Measurements from ENCODE around the gene MATK.

Gene MATK

DNA sequence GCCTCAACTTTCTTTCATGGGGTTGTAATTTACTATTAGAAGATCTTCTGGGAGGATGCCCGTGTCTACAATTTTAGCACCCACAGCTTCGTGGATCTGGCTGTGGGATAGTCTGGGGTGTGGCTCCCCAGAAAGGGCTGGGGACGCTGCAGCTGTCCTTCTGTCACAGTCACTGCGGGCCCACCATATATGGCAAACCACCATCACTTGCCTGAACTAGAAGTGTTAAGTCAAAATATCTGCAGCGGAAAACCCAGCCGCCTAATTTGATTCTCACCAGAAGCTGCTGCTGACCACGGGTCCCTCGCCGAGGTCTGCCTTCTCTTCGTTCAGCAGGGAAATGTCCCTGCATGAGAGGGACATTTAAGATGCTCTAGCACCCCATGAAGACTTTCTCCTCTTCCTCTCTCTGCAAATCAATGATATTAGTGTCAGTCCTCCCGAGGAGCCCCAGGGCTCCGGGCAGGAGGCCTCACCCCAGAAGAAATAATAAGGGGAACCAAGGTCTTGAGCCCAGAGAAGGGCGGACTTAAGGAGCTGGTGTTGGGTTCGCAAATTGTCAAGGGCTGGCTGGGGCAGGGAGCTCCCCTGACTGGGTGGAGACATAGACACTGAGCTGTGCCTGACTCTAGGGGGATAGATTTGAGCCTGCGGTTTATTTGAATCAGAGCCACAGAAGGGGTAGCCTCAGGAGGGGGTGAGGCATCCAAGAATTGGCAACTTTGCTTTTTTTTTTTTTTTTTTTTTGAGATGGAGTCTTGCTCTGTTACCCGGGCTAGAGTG is 3.0 kb upstream of the MATK start:
- Histone ChIP-seq H3K9ac (ENCODE audit: low read length in 2 of 2) (no peak overlapping the region), H3K27me3 (ENCODE audit: control insufficient read depth in 1 of 2, insufficient read depth in 2 of 2, low read length in 2 of 2) (peaks cover 14 to 17% of the 10 kb centered on the region in 2 donors), H3K36me3 (ENCODE audit: control insufficient read depth in 2 of 2, insufficient read depth in 2 of 2, low read length in 2 of 2) (no peaks in the 10 kb centered on the region), H3K4me3 (ENCODE audit: low read length in 2 of 2) (no peak overlapping the region), H3K4me1 (ENCODE audit: control insufficient read depth, insufficient read depth, low read length) (no peaks in the 10 kb centered on the region), H3K27ac (ENCODE audit: low read length) (no peak overlapping the region), H3K9me3 (ENCODE audit: control insufficient read depth in 2 of 2, low read length in 2 of 2) (peaks cover 0 to 5% of the 10 kb centered on the region in 2 donors)

DNA sequence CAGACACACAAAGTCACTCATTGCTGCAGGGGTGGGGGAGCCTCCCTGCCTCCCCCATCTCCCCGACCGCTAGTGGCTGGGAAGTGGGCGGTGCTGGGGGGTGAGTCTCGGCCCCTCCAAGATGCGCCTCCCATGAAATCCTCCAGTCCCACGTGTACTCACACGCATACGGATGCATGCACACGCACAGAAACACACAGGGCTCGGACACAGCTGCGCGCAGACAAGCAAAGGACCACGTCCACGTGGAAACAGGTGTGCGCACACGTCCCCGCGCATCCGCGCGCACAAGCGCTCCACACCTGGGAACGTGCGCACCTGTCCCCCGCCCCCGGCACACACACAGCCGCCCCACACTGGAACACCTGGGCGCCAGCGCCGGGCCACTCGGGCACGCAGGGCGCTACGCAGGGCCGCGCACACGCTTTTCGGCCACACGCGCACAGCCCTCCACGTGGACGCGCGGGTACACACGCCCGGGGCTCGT is 687 bp downstream of the MATK start:
- no peaks in the 10 kb centered on the region for H3K4me1 ChIP-seq (ENCODE audit: control insufficient read depth, insufficient read depth, low read length)
- H3K36me3 ChIP-seq (ENCODE audit: control insufficient read depth in 2 of 2, insufficient read depth in 2 of 2, low read length in 2 of 2) = no peaks in the 10 kb centered on the region
- H3K4me3 ChIP-seq (ENCODE audit: low read length in 2 of 2) = peak overlapping the region in 1 of 2 donors; percentile 22
- no peak overlapping the region for H3K9ac ChIP-seq (ENCODE audit: low read length in 2 of 2)
- no peak overlapping the region for H3K27ac ChIP-seq (ENCODE audit: low read length)
- peaks cover 17 to 26% of the 10 kb centered on the region in 2 donors for H3K27me3 ChIP-seq (ENCODE audit: control insufficient read depth in 1 of 2, insufficient read depth in 2 of 2, low read length in 2 of 2)
- peaks cover 11 to 19% of the 10 kb centered on the region in 2 donors for H3K9me3 ChIP-seq (ENCODE audit: control insufficient read depth in 2 of 2, low read length in 2 of 2)

DNA sequence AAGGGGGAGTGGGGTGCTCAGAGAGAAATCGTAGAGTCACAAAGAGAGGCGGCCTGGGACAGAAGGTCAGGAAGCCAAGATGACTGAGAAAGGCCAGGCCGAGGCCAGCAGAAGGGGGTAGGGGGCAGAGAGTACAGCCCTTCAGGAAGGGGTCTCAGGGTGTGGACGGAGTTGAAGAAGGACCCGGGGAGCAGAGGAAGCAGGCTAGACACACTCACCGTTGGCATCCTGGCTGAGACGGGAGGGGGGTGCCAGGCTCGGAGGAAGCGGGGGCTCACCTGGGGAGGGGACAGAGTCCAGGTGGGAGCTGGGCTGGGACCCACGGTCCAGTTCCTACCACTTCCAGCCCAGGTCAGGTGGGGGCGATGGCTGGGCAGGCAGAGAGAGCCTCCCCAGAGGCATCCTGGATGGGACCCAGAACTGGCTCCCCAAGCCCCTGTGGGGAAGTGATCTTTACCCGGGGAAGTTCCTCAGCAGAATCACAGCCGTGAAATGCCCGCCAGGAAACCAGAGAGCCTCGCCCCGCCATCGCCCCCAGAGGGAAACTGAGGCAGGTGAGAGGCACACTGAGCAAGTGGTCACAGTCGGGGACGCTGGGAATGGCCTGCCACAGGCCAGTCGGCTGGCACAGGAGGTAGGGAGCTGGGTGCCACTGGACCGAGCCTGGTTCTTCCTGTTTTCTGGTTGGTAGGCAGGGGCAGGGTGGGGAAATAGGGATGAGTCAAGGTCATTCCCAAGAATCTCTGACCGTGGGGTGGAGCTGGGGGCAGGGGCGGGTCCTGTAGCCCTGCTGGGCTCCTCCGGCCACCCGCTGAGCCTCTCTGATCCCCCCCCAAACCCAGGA is 1.4 kb downstream of the MATK start:
- Histone ChIP-seq H3K4me3 (ENCODE audit: low read length in 2 of 2) (no peak overlapping the region), H3K27me3 (ENCODE audit: control insufficient read depth in 1 of 2, insufficient read depth in 2 of 2, low read length in 2 of 2) (peaks cover 14 to 26% of the 10 kb centered on the region in 2 donors), H3K9ac (ENCODE audit: low read length in 2 of 2) (no peak overlapping the region)

DNA sequence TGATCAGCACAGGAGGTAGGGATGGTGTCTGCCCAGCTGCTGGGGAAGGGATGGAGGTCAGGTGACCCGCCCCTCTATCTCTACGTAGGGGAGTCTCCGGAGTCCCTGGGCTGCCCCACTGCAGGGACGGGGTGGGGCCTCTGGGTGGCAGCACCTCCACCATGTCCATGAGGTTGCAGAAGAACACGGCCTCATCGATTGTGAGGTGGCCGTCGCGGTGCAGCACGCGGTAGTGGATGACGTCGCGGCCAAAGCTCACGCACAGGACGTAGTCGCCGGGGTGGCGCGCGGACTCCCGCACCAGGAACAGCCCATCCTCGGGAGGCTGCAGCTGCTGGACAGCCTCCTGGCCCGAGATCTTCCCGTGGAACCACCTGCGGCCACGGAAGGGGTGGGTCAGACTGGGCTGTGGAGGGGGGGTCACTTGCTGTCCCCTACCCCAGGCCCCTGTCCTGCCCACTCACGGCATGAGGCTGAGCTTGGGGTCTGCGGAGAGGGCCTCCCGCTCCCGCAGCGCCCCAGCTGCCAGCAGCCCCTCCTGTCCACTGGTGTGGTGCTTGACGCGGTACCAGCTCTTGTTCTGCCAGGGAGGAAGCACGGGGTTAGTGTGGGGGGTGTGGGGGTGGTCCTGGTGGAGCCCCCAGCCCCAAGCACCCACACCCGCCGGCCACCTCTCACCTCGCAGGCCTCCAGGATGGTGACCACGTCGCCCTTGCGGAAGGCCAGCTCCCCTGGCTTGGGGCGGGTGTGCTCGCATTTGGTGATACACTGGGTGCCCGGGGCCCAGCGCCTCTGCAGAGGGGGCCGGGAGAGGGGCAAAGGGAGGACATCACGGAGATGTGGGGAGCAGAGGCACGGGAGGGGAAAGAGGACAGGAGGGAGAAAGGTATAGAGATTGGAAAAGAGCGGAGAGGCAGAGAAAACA is 2.3 kb downstream of the MATK start:
- no peaks in the 10 kb centered on the region for H3K36me3 ChIP-seq (ENCODE audit: control insufficient read depth in 2 of 2, insufficient read depth in 2 of 2, low read length in 2 of 2)
- peaks cover 14 to 26% of the 10 kb centered on the region in 2 donors for H3K27me3 ChIP-seq (ENCODE audit: control insufficient read depth in 1 of 2, insufficient read depth in 2 of 2, low read length in 2 of 2)
- H3K4me3 ChIP-seq (ENCODE audit: low read length in 2 of 2) = no peak overlapping the region
- no peak overlapping the region for H3K9ac ChIP-seq (ENCODE audit: low read length in 2 of 2)
- H3K4me1 ChIP-seq (ENCODE audit: control insufficient read depth, insufficient read depth, low read length) = no peaks in the 10 kb centered on the region
- H3K27ac ChIP-seq (ENCODE audit: low read length) = no peak overlapping the region
- peaks cover 11 to 17% of the 10 kb centered on the region in 2 donors for H3K9me3 ChIP-seq (ENCODE audit: control insufficient read depth in 2 of 2, low read length in 2 of 2)

More for the DNA sequence above, 1.4 kb downstream of the MATK start:
- Histone ChIP-seq H3K4me1 (ENCODE audit: control insufficient read depth, insufficient read depth, low read length) (no peaks in the 10 kb centered on the region), H3K27ac (ENCODE audit: low read length) (no peak overlapping the region), H3K36me3 (ENCODE audit: control insufficient read depth in 2 of 2, insufficient read depth in 2 of 2, low read length in 2 of 2) (no peaks in the 10 kb centered on the region), H3K9me3 (ENCODE audit: control insufficient read depth in 2 of 2, low read length in 2 of 2) (peaks cover 11 to 17% of the 10 kb centered on the region in 2 donors)

DNA sequence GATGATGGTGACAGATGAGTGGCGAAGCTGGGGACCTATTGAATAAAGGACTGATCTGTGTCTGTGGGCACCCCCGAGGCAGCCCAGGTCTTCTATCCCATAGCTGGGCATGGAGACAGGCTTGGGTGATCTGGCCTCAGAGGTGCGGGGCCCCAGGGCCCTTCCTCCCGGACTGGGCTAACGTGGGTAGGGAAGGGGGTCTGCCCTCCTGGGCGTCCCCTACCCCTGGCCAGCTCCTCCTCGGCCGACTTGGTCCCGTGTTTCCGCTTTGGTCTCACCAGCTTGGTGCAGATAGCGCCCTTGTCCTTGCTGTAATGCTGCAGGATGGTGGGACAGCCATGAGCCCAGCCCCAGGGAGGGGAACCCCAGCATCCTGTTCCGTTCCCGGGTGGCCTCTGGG is 3.3 kb downstream of the MATK start:
- no peak overlapping the region for H3K4me3 ChIP-seq (ENCODE audit: low read length in 2 of 2)
- H3K27me3 ChIP-seq (ENCODE audit: control insufficient read depth in 1 of 2, insufficient read depth in 2 of 2, low read length in 2 of 2) = peaks cover 14 to 26% of the 10 kb centered on the region in 2 donors
- H3K36me3 ChIP-seq (ENCODE audit: control insufficient read depth in 2 of 2, insufficient read depth in 2 of 2, low read length in 2 of 2) = no peaks in the 10 kb centered on the region
- no peak overlapping the region for H3K9ac ChIP-seq (ENCODE audit: low read length in 2 of 2)
- peaks cover 11 to 17% of the 10 kb centered on the region in 2 donors for H3K9me3 ChIP-seq (ENCODE audit: control insufficient read depth in 2 of 2, low read length in 2 of 2)
- H3K27ac ChIP-seq (ENCODE audit: low read length) = no peak overlapping the region
- no peaks in the 10 kb centered on the region for H3K4me1 ChIP-seq (ENCODE audit: control insufficient read depth, insufficient read depth, low read length)

DNA sequence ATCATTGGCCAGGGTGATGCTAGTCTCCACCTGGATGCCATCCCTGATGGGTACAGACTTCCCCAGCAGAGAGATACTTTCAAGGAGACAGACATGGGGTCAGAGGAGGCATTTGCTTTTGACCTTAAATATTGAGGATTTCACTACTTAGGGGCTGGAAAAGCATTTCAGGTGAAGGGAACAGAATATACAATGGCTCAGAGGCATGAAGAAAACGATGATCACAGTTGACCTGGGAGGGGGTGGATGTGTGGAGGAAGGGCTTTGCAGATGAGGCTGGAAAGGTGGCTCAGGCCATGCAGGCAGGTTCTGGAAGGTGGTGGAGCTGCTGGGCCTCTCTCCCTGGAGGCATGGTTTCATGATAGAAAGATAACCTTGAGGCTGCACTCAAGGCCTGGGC is 3.9 kb downstream of the MATK start:
- H3K9ac ChIP-seq (ENCODE audit: low read length in 2 of 2) = no peak overlapping the region
- no peak overlapping the region for H3K4me3 ChIP-seq (ENCODE audit: low read length in 2 of 2)
- peaks cover 11 to 17% of the 10 kb centered on the region in 2 donors for H3K9me3 ChIP-seq (ENCODE audit: control insufficient read depth in 2 of 2, low read length in 2 of 2)

DNA sequence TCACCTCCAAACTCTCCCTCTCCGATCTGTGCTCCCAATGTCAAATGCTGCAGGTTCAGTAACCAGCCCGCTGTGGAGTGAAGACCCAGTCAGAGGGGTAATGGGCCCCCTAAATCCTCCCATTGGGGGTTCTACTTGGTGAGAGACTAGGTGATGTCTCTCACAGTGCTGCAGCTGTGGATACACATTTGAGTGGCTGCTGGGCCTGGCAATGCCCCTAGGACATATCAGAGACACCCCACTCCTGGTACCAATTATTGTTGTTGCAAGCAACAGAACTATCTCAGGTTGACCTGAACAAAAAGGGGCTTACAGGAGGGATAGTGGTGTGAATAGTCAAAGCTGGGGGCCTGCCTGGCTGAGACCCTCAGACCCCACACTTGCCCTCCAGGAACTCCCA is 4.6 kb downstream of the MATK start:
- H3K36me3 ChIP-seq (ENCODE audit: control insufficient read depth in 2 of 2, insufficient read depth in 2 of 2, low read length in 2 of 2) = no peaks in the 10 kb centered on the region
- H3K9ac ChIP-seq (ENCODE audit: low read length in 2 of 2) = no peak overlapping the region
- peaks cover 11 to 17% of the 10 kb centered on the region in 2 donors for H3K9me3 ChIP-seq (ENCODE audit: control insufficient read depth in 2 of 2, low read length in 2 of 2)
- H3K4me3 ChIP-seq (ENCODE audit: low read length in 2 of 2) = no peak overlapping the region
- H3K4me1 ChIP-seq (ENCODE audit: control insufficient read depth, insufficient read depth, low read length) = no peaks in the 10 kb centered on the region
- peaks cover 14 to 26% of the 10 kb centered on the region in 2 donors for H3K27me3 ChIP-seq (ENCODE audit: control insufficient read depth in 1 of 2, insufficient read depth in 2 of 2, low read length in 2 of 2)
- H3K27ac ChIP-seq (ENCODE audit: low read length) = no peak overlapping the region

More for the DNA sequence above, 3.9 kb downstream of the MATK start:
- H3K36me3 ChIP-seq (ENCODE audit: control insufficient read depth in 2 of 2, insufficient read depth in 2 of 2, low read length in 2 of 2) = no peaks in the 10 kb centered on the region
- H3K27me3 ChIP-seq (ENCODE audit: control insufficient read depth in 1 of 2, insufficient read depth in 2 of 2, low read length in 2 of 2) = peaks cover 14 to 26% of the 10 kb centered on the region in 2 donors
- H3K27ac ChIP-seq (ENCODE audit: low read length) = no peak overlapping the region
- H3K4me1 ChIP-seq (ENCODE audit: control insufficient read depth, insufficient read depth, low read length) = no peaks in the 10 kb centered on the region

DNA sequence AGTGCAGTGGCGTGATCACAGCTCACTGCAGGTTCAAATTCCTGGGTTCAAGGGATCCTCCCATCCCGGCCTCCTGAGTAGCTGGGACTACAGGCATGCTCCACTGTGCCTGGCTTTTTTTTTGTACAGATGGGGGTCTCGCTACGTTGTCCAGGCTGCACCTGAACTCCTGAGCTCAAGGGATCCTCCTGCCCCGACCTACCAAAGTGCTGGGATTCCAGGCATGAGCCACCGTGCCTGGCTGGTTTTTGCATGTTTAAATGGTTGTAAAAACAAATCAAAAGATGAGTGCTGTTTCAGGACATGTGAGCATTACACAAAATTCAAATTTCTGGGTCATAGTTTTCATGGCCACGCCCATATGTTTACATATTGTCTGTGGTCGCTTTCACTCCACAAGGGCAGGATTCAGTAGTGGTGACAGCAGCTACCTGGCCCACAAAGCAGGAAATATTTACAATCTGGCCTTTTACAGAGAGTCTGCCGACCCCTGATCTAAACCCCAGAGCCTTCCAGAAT is 5.3 kb downstream of the MATK start:
- no peak overlapping the region for H3K27ac ChIP-seq (ENCODE audit: low read length)
- peaks cover 11 to 17% of the 10 kb centered on the region in 2 donors for H3K9me3 ChIP-seq (ENCODE audit: control insufficient read depth in 2 of 2, low read length in 2 of 2)
- peaks cover 14 to 24% of the 10 kb centered on the region in 2 donors for H3K27me3 ChIP-seq (ENCODE audit: control insufficient read depth in 1 of 2, insufficient read depth in 2 of 2, low read length in 2 of 2)
- no peaks in the 10 kb centered on the region for H3K4me1 ChIP-seq (ENCODE audit: control insufficient read depth, insufficient read depth, low read length)
- H3K36me3 ChIP-seq (ENCODE audit: control insufficient read depth in 2 of 2, insufficient read depth in 2 of 2, low read length in 2 of 2) = no peaks in the 10 kb centered on the region
- H3K9ac ChIP-seq (ENCODE audit: low read length in 2 of 2) = no peak overlapping the region
- no peak overlapping the region for H3K4me3 ChIP-seq (ENCODE audit: low read length in 2 of 2)

DNA sequence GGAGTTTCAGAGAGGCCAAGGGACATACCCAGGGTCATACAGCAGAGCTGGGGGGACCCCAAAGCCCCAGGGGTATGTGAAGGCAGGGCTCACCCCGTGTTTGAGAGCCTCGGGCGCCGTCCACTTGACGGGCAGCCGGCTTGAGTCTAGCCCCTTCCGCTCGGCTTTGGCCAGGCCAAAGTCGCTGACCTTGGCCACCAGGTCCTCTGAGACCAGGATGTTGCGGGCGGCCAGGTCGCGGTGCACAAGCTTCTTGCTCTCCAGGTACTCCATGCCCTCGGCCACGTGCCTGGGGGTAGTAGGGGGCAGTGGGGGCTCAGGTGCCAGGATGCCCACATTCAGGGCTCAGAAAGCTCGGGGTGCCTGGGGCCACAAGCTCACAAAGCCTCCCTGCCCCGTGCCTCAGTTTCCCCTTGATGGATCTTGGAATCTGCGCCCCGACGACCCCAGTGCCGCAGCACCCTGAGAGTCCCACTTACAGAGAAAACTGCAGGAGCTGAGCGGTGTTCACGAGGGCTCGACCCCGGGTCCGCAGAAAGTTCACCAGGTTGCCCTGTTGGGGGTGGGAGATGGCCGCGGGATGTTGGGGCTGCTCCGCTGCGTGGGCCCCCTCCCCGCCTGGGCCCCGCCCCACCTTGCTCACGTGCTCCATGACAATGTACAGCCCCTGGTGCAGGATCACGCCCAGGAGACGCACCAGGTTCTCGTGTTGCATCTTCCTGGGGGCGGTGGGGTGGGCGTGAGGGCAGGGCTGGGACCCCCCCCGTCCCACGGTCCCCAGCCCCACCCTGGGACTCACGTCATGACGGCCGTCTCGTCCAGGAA is 7.1 kb downstream of the MATK start:
- Histone ChIP-seq H3K36me3 (ENCODE audit: control insufficient read depth in 2 of 2, insufficient read depth in 2 of 2, low read length in 2 of 2) (no peaks in the 10 kb centered on the region), H3K27ac (ENCODE audit: low read length) (no peak overlapping the region), H3K4me1 (ENCODE audit: control insufficient read depth, insufficient read depth, low read length) (no peaks in the 10 kb centered on the region)

More for the DNA sequence above, 7.1 kb downstream of the MATK start:
- peaks cover 11 to 17% of the 10 kb centered on the region in 2 donors for H3K9me3 ChIP-seq (ENCODE audit: control insufficient read depth in 2 of 2, low read length in 2 of 2)
- H3K27me3 ChIP-seq (ENCODE audit: control insufficient read depth in 1 of 2, insufficient read depth in 2 of 2, low read length in 2 of 2) = peaks cover 4 to 9% of the 10 kb centered on the region in 2 donors
- no peak overlapping the region for H3K4me3 ChIP-seq (ENCODE audit: low read length in 2 of 2)
- H3K9ac ChIP-seq (ENCODE audit: low read length in 2 of 2) = no peak overlapping the region

All from stomach smooth muscle (tissue), 2 donors.